ENCODE results near the gene HCRTR1. TPM values are rescaled to one million over a fixed set of nuclear protein-coding genes. Genes with fewer than 3 reads are reported as not detected.
A peak's percentile ranks its signal among the peaks of the same experiment; 100 is the strongest.

Gene HCRTR1
- total RNA-seq, 1 experiment from 2014 or later, result not detected

- BruUV-seq (replicated peaks), result no TSS peak
- peaks cover 95% of the 10 kb centered on the region for H3F3A ChIP-seq (ENCODE audit: insufficient read depth, low read depth)
- H3K27me3 ChIP-seq (ENCODE audit: insufficient read depth, low read depth), result no peaks in the 10 kb centered on the region
- H3K36me3 ChIP-seq (ENCODE audit: low read depth), result peaks cover 60% of the 10 kb centered on the region
- ChIA-PET CTCF (interaction anchor here (0.5 to 0.6 kb wide), 2 partner anchors 35 to 1163 kb away, joined by 4 to 6 read pairs; no protein-coding TSS in a partner anchor), POLR2A (ENCODE audit: unreplicated experiment) (interaction anchor here (0.6 to 1.1 kb wide), 2 partner anchors 10 to 360 kb away, joined by 3 read pairs; no protein-coding TSS in a partner anchor)
- H3K79me2 ChIP-seq (ENCODE audit: low read depth), result peaks cover 76% of the 10 kb centered on the region
- TF ChIP-seq CTCF (conservative IDR thresholded peaks at IDR 0.05) (no peak), EZH2 (IDR thresholded peaks at IDR 0.05; ENCODE audit: low read depth) (no peak)
- no peak overlapping the region for H2AFZ ChIP-seq
- peak; percentile 92 to 98 for DNase-seq
- intact Hi-C loops (cut with micrococcal nuclease; ENCODE audit: unreplicated experiment), result loop anchor here (1.0 kb wide), 1 partner anchor 8 kb away; the partner anchor contains the start of gene TINAGL1
- no peaks in the 10 kb centered on the region for H3K9me2 ChIP-seq (ENCODE audit: insufficient read depth)
- H3K9me3 ChIP-seq (ENCODE audit: insufficient read depth, low read depth), result no peaks in the 10 kb centered on the region
- peak overlapping the region; percentile 1; the same call in 1 of the 2 replicates for H3K4me3 ChIP-seq
- peak overlapping the region; percentile 81 for H3K27ac ChIP-seq
- H3K4me1 ChIP-seq (replicated peaks; ENCODE audit: insufficient read depth), result peaks cover 100% of the 10 kb centered on the region
- peak overlapping the region; percentile 90 for H3K4me2 ChIP-seq
- H4K20me1 ChIP-seq (ENCODE audit: insufficient read depth), result peaks cover 12% of the 10 kb centered on the region
Measured at GRCh38 chr1:31583995-31584868, 33.3 kb upstream of the HCRTR1 start.

- H3K36me3 ChIP-seq (ENCODE audit: low read depth), result peaks cover 53% of the 10 kb centered on the region
- H3K79me2 ChIP-seq (ENCODE audit: low read depth), result peaks cover 67% of the 10 kb centered on the region
- H3K27me3 ChIP-seq (ENCODE audit: insufficient read depth, low read depth), result no peaks in the 10 kb centered on the region
- H3K4me2 ChIP-seq, result peak overlapping the region; percentile 90
- H3K9me2 ChIP-seq (ENCODE audit: insufficient read depth), result no peaks in the 10 kb centered on the region
- H3K27ac ChIP-seq, result peak overlapping the region; percentile 81
- POLR2A ChIA-PET (ENCODE audit: unreplicated experiment), result interaction anchor here (1.1 kb wide), 1 partner anchor 11 kb away, joined by 3 read pairs; no protein-coding TSS in a partner anchor
- H3K9me3 ChIP-seq (ENCODE audit: insufficient read depth, low read depth), result no peaks in the 10 kb centered on the region
- no peak for TF ChIP-seq CTCF (conservative IDR thresholded peaks at IDR 0.05)
- TF ChIP-seq EZH2 (IDR thresholded peaks at IDR 0.05; ENCODE audit: low read depth), result no peak
- peaks cover 100% of the 10 kb centered on the region for H3K4me1 ChIP-seq (replicated peaks; ENCODE audit: insufficient read depth)
- no TSS peak for BruUV-seq (replicated peaks)
- H4K20me1 ChIP-seq (ENCODE audit: insufficient read depth), result peaks cover 6% of the 10 kb centered on the region
- intact Hi-C loops (cut with micrococcal nuclease; ENCODE audit: unreplicated experiment), result loop anchor here (1.0 kb wide), 1 partner anchor 9 kb away; the partner anchor contains the start of gene TINAGL1
- DNase-seq, result no peak
- H3F3A ChIP-seq (ENCODE audit: insufficient read depth, low read depth), result peaks cover 95% of the 10 kb centered on the region
- H3K4me3 ChIP-seq, result no peak overlapping the region
- no peak overlapping the region for H2AFZ ChIP-seq
- CTCF ChIA-PET, result interaction anchor here (0.6 kb wide), 2 partner anchors 36 to 60 kb away, joined by 5 to 6 read pairs; partner anchors contain the start of gene PEF1
Measured at GRCh38 chr1:31584869-31585735, 32.4 kb upstream of the HCRTR1 start.
